ENCODE measurements around the gene CNMD.

Gene CNMD

GRCh38 chr13:52713894-52714293 lies 25.7 kb downstream of the CNMD start:
- TF ChIP-seq POLR2AphosphoS5 (IDR thresholded peaks at IDR 0.05; ENCODE audit: low read depth, low read length) (no peak), TAF1 (IDR thresholded peaks at IDR 0.05; ENCODE audit: borderline replicate concordance, insufficient read depth, low read length) (no peak), FOXP2 (optimal IDR thresholded peaks at IDR 0.05; ENCODE audit: borderline replicate concordance, extremely low read depth, extremely low read length, insufficient read depth) (no peak), SIN3A (IDR thresholded peaks at IDR 0.05; ENCODE audit: borderline replicate concordance, insufficient read depth, low read length) (no peak), REST (IDR thresholded peaks at IDR 0.05; ENCODE audit: insufficient read depth in 1 of 2, low read depth in 2 of 2, low read length in 2 of 2) (no peak)

- no peak for TF ChIP-seq TAF1 (IDR thresholded peaks at IDR 0.05; ENCODE audit: borderline replicate concordance, insufficient read depth, low read length)
- no peak for TF ChIP-seq REST (IDR thresholded peaks at IDR 0.05; ENCODE audit: insufficient read depth in 1 of 2, low read depth in 2 of 2, low read length in 2 of 2)
- no peak for TF ChIP-seq POLR2AphosphoS5 (IDR thresholded peaks at IDR 0.05; ENCODE audit: low read depth, low read length)
- no peak for TF ChIP-seq SIN3A (IDR thresholded peaks at IDR 0.05; ENCODE audit: borderline replicate concordance, insufficient read depth, low read length)
- no peak for TF ChIP-seq FOXP2 (optimal IDR thresholded peaks at IDR 0.05; ENCODE audit: borderline replicate concordance, extremely low read depth, extremely low read length, insufficient read depth)
These were observed 27.2 kb downstream of the CNMD start for GRCh38 chr13:52712385-52712784.

GRCh38 chr13:52711286-52711685 lies 28.3 kb downstream of the CNMD start:
- TF ChIP-seq REST (IDR thresholded peaks at IDR 0.05; ENCODE audit: insufficient read depth in 1 of 2, low read depth in 2 of 2, low read length in 2 of 2) (no peak), FOXP2 (optimal IDR thresholded peaks at IDR 0.05; ENCODE audit: borderline replicate concordance, extremely low read depth, extremely low read length, insufficient read depth) (no peak), POLR2AphosphoS5 (IDR thresholded peaks at IDR 0.05; ENCODE audit: low read depth, low read length) (no peak), SIN3A (IDR thresholded peaks at IDR 0.05; ENCODE audit: borderline replicate concordance, insufficient read depth, low read length) (no peak), TAF1 (IDR thresholded peaks at IDR 0.05; ENCODE audit: borderline replicate concordance, insufficient read depth, low read length) (no peak)

GRCh38 chr13:52707375-52707774 lies 32.2 kb downstream of the CNMD start:
- TF ChIP-seq POLR2AphosphoS5 (IDR thresholded peaks at IDR 0.05; ENCODE audit: low read depth, low read length) = no peak
- no peak for TF ChIP-seq REST (IDR thresholded peaks at IDR 0.05; ENCODE audit: insufficient read depth in 1 of 2, low read depth in 2 of 2, low read length in 2 of 2)
- no peak for TF ChIP-seq SIN3A (IDR thresholded peaks at IDR 0.05; ENCODE audit: borderline replicate concordance, insufficient read depth, low read length)
- no peak for TF ChIP-seq FOXP2 (optimal IDR thresholded peaks at IDR 0.05; ENCODE audit: borderline replicate concordance, extremely low read depth, extremely low read length, insufficient read depth)
- TF ChIP-seq TAF1 (IDR thresholded peaks at IDR 0.05; ENCODE audit: borderline replicate concordance, insufficient read depth, low read length) = no peak

- no peak for TF ChIP-seq POLR2AphosphoS5 (IDR thresholded peaks at IDR 0.05; ENCODE audit: low read depth, low read length)
- TF ChIP-seq TAF1 (IDR thresholded peaks at IDR 0.05; ENCODE audit: borderline replicate concordance, insufficient read depth, low read length) = no peak
- no peak for TF ChIP-seq REST (IDR thresholded peaks at IDR 0.05; ENCODE audit: insufficient read depth in 1 of 2, low read depth in 2 of 2, low read length in 2 of 2)
- TF ChIP-seq FOXP2 (optimal IDR thresholded peaks at IDR 0.05; ENCODE audit: borderline replicate concordance, extremely low read depth, extremely low read length, insufficient read depth) = no peak
- no peak for TF ChIP-seq SIN3A (IDR thresholded peaks at IDR 0.05; ENCODE audit: borderline replicate concordance, insufficient read depth, low read length)
These were observed 33.5 kb downstream of the CNMD start for GRCh38 chr13:52706081-52706480.
